Heart left ventricle (tissue), 16 donors: Measurements from ENCODE around the gene C7orf57. TPM values are rescaled to one million over a fixed set of nuclear protein-coding genes. Genes with fewer than 3 reads are reported as not detected.

Experiments
- ATAC-seq, 4 donors: fragments of 200-7000 bp; cut with Tn5 transposase; one replicate each; pipeline ENCODE4 v1.9.1; 2020 to 2022; ENCODE audit warnings: moderate library complexity in 4 of 4, mild to moderate bottlenecking in 3 of 4, moderate number of reproducible peaks in 1 of 4
- DNase-seq, 5 donors: peaks; one replicate each; pipeline ENCODE4 v3.0.0-alpha.2; 2020
- H3K27ac ChIP-seq, 12 donors: fragments of 200-600 bp; sonication (generic) in 4 of 12; one replicate each; pipeline versions ENCODE4 v1.5.0 to v1.8.0; 2016 to 2022; ENCODE audit warnings: mild to moderate bottlenecking in 2 of 12
- H3K27me3 ChIP-seq, 9 donors: fragments of 200-600 bp; sonication (generic) in 2 of 9; one replicate each; pipeline versions ENCODE4 v1.5.1 to v1.8.0; 2016 to 2022; ENCODE audit warnings: mild to moderate bottlenecking in 3 of 9
- H3K36me3 ChIP-seq, 9 donors: fragments of 200-600 bp; sonication (generic) in 2 of 9; one replicate each; pipeline versions ENCODE4 v1.5.0 to v1.8.0; 2018 to 2022; ENCODE audit warnings: mild to moderate bottlenecking in 2 of 9
- H3K4me1 ChIP-seq, 12 donors: fragments of 200-600 bp; sonication (generic) in 4 of 12; one replicate each; pipeline versions ENCODE4 v1.5.0 to v1.8.0; 2016 to 2022; ENCODE audit warnings: mild to moderate bottlenecking in 3 of 12
- H3K4me3 ChIP-seq, 12 donors: fragments of 200-600 bp; sonication (generic) in 4 of 12; one replicate each; pipeline versions ENCODE4 v1.5.0 to v1.8.0; 2017 to 2022; ENCODE audit warnings: mild to moderate bottlenecking in 9 of 12, moderate library complexity in 4 of 12
- H3K9me3 ChIP-seq, 12 donors: fragments of 200-600 bp; sonication (generic) in 4 of 12; one replicate each; pipeline versions ENCODE4 v1.5.0 to v1.8.0; 2016 to 2022; ENCODE audit warnings: mild to moderate bottlenecking in 1 of 12
- CTCF ChIP-seq, 12 donors: fragments of 200-600 bp; sonication (generic) in 4 of 12; IDR thresholded peaks; one replicate each; pipeline versions ENCODE4 v1.5.0 to v1.8.0; 2018 to 2022; ENCODE audit warnings: antibody characterized with exemption in 12 of 12, mild to moderate bottlenecking in 5 of 12
- POLR2A ChIP-seq, 2 donors: fragments of 450-650 bp; IDR thresholded peaks; one replicate each; pipeline ENCODE4 v1.6.1; 2017; ENCODE audit warnings: antibody characterized with exemption in 2 of 2, mild to moderate bottlenecking in 2 of 2, moderate library complexity in 2 of 2
- WGBS, 4 donors: extraction: QIAGEN DNeasy Blood & Tissue Kit in 2 of 4; methylation state at CpG; one replicate each; pipeline versions ENCODE4 v1.1.5 to v1.1.7; 2013 to 2018; 5-methylcytosine and 5-hydroxymethylcytosine counted together
- intact Hi-C, 10 donors: fragments of 100-400 bp; cut with DNase I; formaldehyde crosslinking; loops; one replicate each; pipeline versions ENCODE4 v1.11.1 to v1.14.2; 2022
- polyA plus RNA-seq, 2 donors: library from polyadenylated mRNA; stranded (reverse); fragments of 200-250 nt; gene quantifications; one replicate each; pipeline ENCODE4 v1.2.3, GENCODE V29; 2013
- total RNA-seq, 9 donors: library from RNA; depleted of rRNA in 2 of 9; stranded (reverse); fragments of >200 nt in 2 of 9; fragmentation: NEBNext Ultra II Directional in 3 of 9; extraction: Animal tissue kit (Norgen Biotek cat#: 25700) in 3 of 9; gene quantifications; one replicate each; pipeline versions ENCODE4 v1.1.0 to v1.2.4, GENCODE V29; 2016 to 2023
- donor health status: ischemic (EF 13 %, LVEDD 7.1; RV severe dilation, severe dysfunction).
- donor health status: healthy with polysubstance abuse.
- donor health status: DM: no; HTN: yes; CAD: no.
- donor health status: DM: no; HTN: no; CAD: no.
- donor health status: ischemic (EF 25% LVEDD 6.9; RV normal size, moderate dysfunction).
- donor health status: ischemic (EF 25% LVEDD 5.7; RV mildly dilated, moderate dysfunction).
- donor health status: healthy.
- donor health status: DM: yes; HTN: yes; CAD: no.
- donor health status: ischemic (EF 35%, LVEDD 5.7; RV mildly dilated, moderate dysfunction).
- donor health status: nonischemic (EF 11% LVEDD 7.7; RV severe dilation, severe dysfunction).
- donor health status: DM: yes; HTN: yes; CAD: no.
- donor health status: PGD.
- donor health status: ischemic (EF 29% LVEDD 5.4; RV normal size, mild dysfunction).
- donor health status: nonischemic (EF 23%, LVEDD 6.1; RV moderate dilation, normal function).

The C7orf57 gene
- total and polyA plus RNA-seq, 11 donors: 0.03 to 0.27 TPM; not detected in 9

- intact Hi-C loops: loop anchor here in 1 of 10 donors (10.0 kb wide), 1 partner anchor 307 kb away; no protein-coding TSS in a partner anchor
- ATAC-seq: no peak
- Histone ChIP-seq H3K36me3 (peaks cover 0 to 98% (median 78%) of the 10 kb centered on the region in 9 donors), H3K4me3 (no peak overlapping the region), H3K4me1 (peaks cover 0 to 39% (median 0%) of the 10 kb centered on the region in 12 donors), H3K27me3 (no peaks in the 10 kb centered on the region), H3K27ac (no peak overlapping the region), H3K9me3 (no peaks in the 10 kb centered on the region)
- 97 to 99% (median 98%) methylated on average over 7 to 8 of the region's 8 CpGs for WGBS, 4 donors
- DNase-seq: no peak
- no peak for TF ChIP-seq CTCF (IDR thresholded peaks at IDR 0.05)
Observed at GRCh38 chr7:48101352-48101751, 66.0 kb downstream of the C7orf57 start.

- no peak overlapping the region for H3K4me3 ChIP-seq
- intact Hi-C loops: loop anchor here in 1 of 10 donors (10.0 kb wide), 1 partner anchor 307 kb away; no protein-coding TSS in a partner anchor
- peak in 1 of 4 donors; percentile 34 for ATAC-seq
- peaks cover 0 to 32% (median 0%) of the 10 kb centered on the region in 12 donors for H3K4me1 ChIP-seq
- no peak overlapping the region for H3K27ac ChIP-seq
- H3K36me3 ChIP-seq: peaks cover 0 to 96% (median 80%) of the 10 kb centered on the region in 9 donors
- H3K27me3 ChIP-seq: no peaks in the 10 kb centered on the region
- no peak for TF ChIP-seq POLR2A (IDR thresholded peaks at IDR 0.05)
- peak in 4 of 12 donors; percentile 10 to 35 (median 16) for TF ChIP-seq CTCF (IDR thresholded peaks at IDR 0.05)
- WGBS, 4 donors: 91 to 96% (median 93%) methylated on average over 4 of the region's 4 CpGs
- H3K9me3 ChIP-seq: no peaks in the 10 kb centered on the region
- DNase-seq: no peak
Observed at GRCh38 chr7:48101968-48102367, 66.6 kb downstream of the C7orf57 start.

- Histone ChIP-seq H3K27me3 (no peaks in the 10 kb centered on the region), H3K36me3 (peaks cover 0 to 99% (median 82%) of the 10 kb centered on the region in 9 donors), H3K27ac (no peak overlapping the region), H3K9me3 (no peaks in the 10 kb centered on the region), H3K4me1 (peaks cover 0 to 27% (median 0%) of the 10 kb centered on the region in 12 donors), H3K4me3 (no peak overlapping the region)
- TF ChIP-seq POLR2A (IDR thresholded peaks at IDR 0.05): no peak
- no peak for TF ChIP-seq CTCF (IDR thresholded peaks at IDR 0.05)
- 96 to 100% (median 98%) methylated on average over 4 of the region's 4 CpGs for WGBS, 4 donors
- intact Hi-C loops: loop anchor here in 1 of 10 donors (10.0 kb wide), 1 partner anchor 308 kb away; no protein-coding TSS in a partner anchor
- ATAC-seq (no peak), DNase-seq (no peak)
Observed at GRCh38 chr7:48102530-48102929, 67.2 kb downstream of the C7orf57 start.

GRCh38 chr7:48105045-48105444, 69.7 kb downstream of the C7orf57 start:
- Histone ChIP-seq H3K27ac (no peak overlapping the region), H3K27me3 (no peaks in the 10 kb centered on the region), H3K4me3 (no peak overlapping the region), H3K36me3 (peaks cover 0 to 99% (median 79%) of the 10 kb centered on the region in 9 donors), H3K9me3 (no peaks in the 10 kb centered on the region), H3K4me1 (peaks cover 0 to 7% (median 0%) of the 10 kb centered on the region in 12 donors)
- intact Hi-C loops: loop anchor here in 3 of 10 donors (5.0 to 10.0 kb wide), 3 partner anchors 68 to 310 kb away; partner anchors contain the start of genes C7orf57 (in 1 of the 3) and PKD1L1 (in 1 of the 3)
- TF ChIP-seq POLR2A (IDR thresholded peaks at IDR 0.05) (no peak), CTCF (IDR thresholded peaks at IDR 0.05) (no peak)
- DNase-seq: no peak
- no peak for ATAC-seq
- WGBS, 4 donors: 92 to 99% (median 96%) methylated on average over 5 of the region's 5 CpGs
